ENCODE data around the gene CD22. TPM values are rescaled to one million over a fixed set of nuclear protein-coding genes. Genes with fewer than 3 reads are reported as not detected.

Gene CD22
- total RNA-seq, 4 donors from 2014 or later: 10.9 to 207 (median 15.7) TPM; not detected in 1

DNA sequence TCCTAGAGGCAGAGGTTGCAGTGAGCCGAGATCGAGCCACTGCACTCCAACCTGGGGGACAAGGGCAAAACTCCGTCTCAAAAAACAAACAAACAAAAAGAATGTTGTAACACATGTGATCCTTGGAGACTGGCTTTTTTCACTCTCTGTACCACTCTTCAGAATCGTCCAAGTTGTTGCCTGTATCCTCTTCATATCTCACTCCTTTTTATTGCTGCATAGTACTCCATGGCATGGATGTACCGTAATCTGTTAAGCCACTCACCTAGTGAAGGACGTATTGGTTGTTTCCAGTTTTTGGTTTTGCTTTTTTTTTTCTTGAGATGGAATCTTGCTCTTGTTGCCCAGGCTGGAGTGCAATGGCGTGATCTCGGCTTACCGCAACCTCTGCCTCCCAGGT, 7.0 kb upstream of the CD22 start:
- Histone ChIP-seq H3K4me1 (peaks cover 0 to 22% (median 4%) of the 10 kb centered on the region in 4 donors), H3K9me3 (no peaks in the 10 kb centered on the region), H3K4me3 (no peak overlapping the region), H3K36me3 (no peaks in the 10 kb centered on the region), H3K27me3 (no peaks in the 10 kb centered on the region), H3K27ac (no peak overlapping the region)
- no peak for TF ChIP-seq POLR2A (IDR thresholded peaks at IDR 0.05)
- no peak for TF ChIP-seq CTCF (IDR thresholded peaks at IDR 0.05)
- no peak for DNase-seq

DNA sequence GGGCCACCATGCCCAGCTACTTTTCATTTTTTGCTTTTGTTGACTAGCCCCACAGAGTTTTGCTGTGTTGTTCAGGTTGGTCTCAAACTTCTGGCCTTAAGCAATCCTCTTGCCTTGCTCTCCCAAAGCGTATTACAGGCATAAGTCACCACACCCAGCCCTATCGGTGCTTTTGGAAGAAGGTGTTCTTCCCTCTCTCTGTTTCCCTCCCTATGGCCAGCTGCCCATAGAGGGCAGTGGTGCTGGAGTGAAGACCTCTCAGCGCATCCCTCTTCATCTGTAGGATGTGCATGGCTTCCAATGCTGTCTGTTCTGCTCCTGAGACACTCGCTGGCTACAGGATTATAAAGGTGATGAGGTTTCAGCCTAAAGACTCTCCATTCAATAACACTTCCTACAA, 1.3 kb upstream of the CD22 start:
- H3K4me3 ChIP-seq: no peak overlapping the region
- H3K9me3 ChIP-seq: no peaks in the 10 kb centered on the region
- no peaks in the 10 kb centered on the region for H3K36me3 ChIP-seq
- H3K27ac ChIP-seq: no peak overlapping the region
- TF ChIP-seq POLR2A (IDR thresholded peaks at IDR 0.05) (no peak), CTCF (IDR thresholded peaks at IDR 0.05) (peak in 1 of 6 experiments; percentile 7)
- no peaks in the 10 kb centered on the region for H3K27me3 ChIP-seq
- no peak for DNase-seq
- H3K4me1 ChIP-seq: no peaks in the 10 kb centered on the region

- no peaks in the 10 kb centered on the region for H3K27me3 ChIP-seq
- TF ChIP-seq POLR2A (IDR thresholded peaks at IDR 0.05) (no peak), CTCF (IDR thresholded peaks at IDR 0.05) (no peak)
These were observed 336 bp downstream of the CD22 start for GRCh38 chr19:35329323-35329722.

DNA sequence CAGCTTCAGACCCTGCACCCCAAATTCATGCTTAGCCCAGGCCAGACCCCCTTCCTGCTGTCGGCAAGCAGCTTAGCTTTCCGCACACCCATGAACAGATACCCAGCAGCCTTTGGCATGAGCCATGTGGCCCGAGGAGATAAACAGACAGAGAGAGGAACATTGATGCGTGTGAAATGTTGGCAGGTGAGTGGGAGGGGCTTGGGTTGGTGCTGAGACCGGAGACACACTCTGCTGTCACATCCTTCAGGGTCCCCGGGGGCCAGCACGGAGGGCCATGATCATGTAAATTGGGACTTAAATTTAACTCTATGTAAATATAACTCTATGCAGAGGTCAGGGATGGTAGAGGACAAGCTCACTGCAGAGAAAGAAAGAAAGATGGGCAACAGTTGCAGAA, 1.5 kb downstream of the CD22 start:
- TF ChIP-seq POLR2A (IDR thresholded peaks at IDR 0.05) (no peak), CTCF (IDR thresholded peaks at IDR 0.05) (no peak)
- Histone ChIP-seq H3K36me3 (no peaks in the 10 kb centered on the region), H3K9me3 (no peaks in the 10 kb centered on the region), H3K4me1 (peaks cover 0 to 7% (median 0%) of the 10 kb centered on the region in 4 donors), H3K27ac (peak overlapping the region in 2 of 4 donors; percentile 64 to 81), H3K27me3 (no peaks in the 10 kb centered on the region), H3K4me3 (peak overlapping the region in 2 of 4 donors; percentile 40 to 43)
- peak in 2 of 3 donors; percentile 94 to 95 for DNase-seq

More at GRCh38 chr19:35329323-35329722, 336 bp downstream of the CD22 start:
- peak overlapping the region in 2 of 4 donors; percentile 64 to 81 for H3K27ac ChIP-seq
- no peaks in the 10 kb centered on the region for H3K36me3 ChIP-seq
- H3K4me1 ChIP-seq: peaks cover 0 to 5% (median 0%) of the 10 kb centered on the region in 4 donors
- peak overlapping the region in 3 of 4 donors; percentile 3 to 43 (median 40) for H3K4me3 ChIP-seq
- H3K9me3 ChIP-seq: no peaks in the 10 kb centered on the region
- no peak for DNase-seq

DNA sequence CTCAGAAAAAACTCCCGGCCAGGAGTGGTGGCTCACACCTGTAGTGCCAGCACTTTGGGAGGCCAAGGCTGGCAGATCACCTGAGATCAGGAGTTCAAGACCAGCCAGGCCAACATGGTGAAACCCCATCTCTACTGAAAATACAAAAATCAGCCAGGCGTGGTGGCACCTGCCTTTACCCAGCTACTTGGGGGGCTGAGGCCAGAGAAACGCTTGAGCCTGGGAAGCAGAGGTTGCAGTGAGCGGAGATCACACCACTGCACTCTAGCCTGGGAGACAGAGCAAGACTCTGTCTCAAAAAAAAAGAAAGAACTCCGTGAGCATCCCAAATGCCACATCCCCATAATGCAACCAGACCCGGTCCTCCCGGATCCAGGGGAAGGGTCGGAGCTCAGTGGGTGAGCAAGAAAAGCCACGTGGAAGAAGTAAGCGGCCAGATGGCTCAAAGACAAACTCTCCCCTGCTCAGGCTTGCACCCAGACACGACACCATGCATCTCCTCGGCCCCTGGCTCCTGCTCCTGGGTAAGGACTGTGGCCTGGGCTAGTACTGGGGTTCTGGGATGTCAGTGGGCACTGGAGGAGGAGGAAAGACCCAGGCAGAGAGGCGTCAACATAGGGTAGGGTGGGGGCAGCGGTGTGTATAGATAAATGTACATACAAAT, 2.7 kb downstream of the CD22 start:
- Histone ChIP-seq H3K36me3 (no peaks in the 10 kb centered on the region), H3K9me3 (no peaks in the 10 kb centered on the region), H3K27ac (peak overlapping the region in 1 of 4 donors; percentile 81), H3K4me1 (peaks cover 0 to 7% (median 0%) of the 10 kb centered on the region in 4 donors), H3K4me3 (peak overlapping the region in 1 of 4 donors; percentile 43), H3K27me3 (no peaks in the 10 kb centered on the region)
- no peak for DNase-seq
- TF ChIP-seq CTCF (IDR thresholded peaks at IDR 0.05) (no peak), POLR2A (IDR thresholded peaks at IDR 0.05) (no peak)
